HepG2 (cell line): ENCODE results near the gene MYL6B. TPM values are rescaled to one million over a fixed set of nuclear protein-coding genes. Genes with fewer than 3 reads are reported as not detected.

Experiments
- ATAC-seq: fragments of 200-7000 bp; cut with Tn5 transposase; 3 replicates; pipeline ENCODE4 v1.9.1; 2020; ENCODE audit warnings: mild to moderate bottlenecking, moderate library complexity
- BruUV-seq: library from RNA; stranded (reverse); fragments of 400-500 nt; replicated peaks from 2 replicates; lab custom pipeline; 2021; lab: Mats Ljungman, UMichigan
- CTCF ChIA-PET: fragments of 300-600 bp; formaldehyde crosslinking; extraction: SDS; loops from one replicate; lab custom pipeline; 2021; ENCODE audit warnings: low total read pairs, inconsistent platforms, low intra/inter-chr PET ratio; lab: Yijun Ruan, JAX
- POLR2A ChIA-PET: fragments of 350-600 bp; sonication (Branson Sonifier 250); formaldehyde crosslinking; loops from one replicate; lab custom pipeline; 2020; ENCODE audit warnings: antibody characterized with exemption, inconsistent platforms; lab: Yijun Ruan, JAX
- DNase-seq: peaks from one replicate; pipeline ENCODE4 v3.0.0-alpha.2; 2015; ENCODE audit warnings: low spot score
- FAIRE-seq: peaks from 3 replicates; lab custom pipeline; 2011; peaks lifted over from hg19 to GRCh38; lab: Jason Lieb, UNC
- H2AFZ ChIP-seq: one replicate; pipeline ENCODE4 v1.6.1; 2011; ENCODE audit warnings: low read length, inconsistent platforms
- H3K27ac ChIP-seq: fragments of 300-600 bp; 3 replicates; pipeline ENCODE4 v1.8.0; 2011; ENCODE audit warnings: mixed run types, mild to moderate bottlenecking, mixed read lengths, low read length, inconsistent platforms; ENCODE audit not compliant: insufficient read depth; ENCODE audit errors: extremely low read length
- H3K27me3 ChIP-seq, 2 experiments: fragments of 200-600 bp in 1 of 2; 2 replicates in 1 of 2; 3 replicates in 1 of 2; pipeline versions ENCODE4 v1.6.0 to v1.8.0; 2011; ENCODE audit warnings: low read length in 2 of 2, mild to moderate bottlenecking in 2 of 2, moderate library complexity in 2 of 2, inconsistent platforms in 1 of 2; ENCODE audit not compliant: insufficient read depth in 2 of 2, control insufficient read depth in 1 of 2
- H3K36me3 ChIP-seq, 2 experiments: fragments of 200-600 bp in 1 of 2; replicated peaks in 1 of 2; 2 replicates in 1 of 2; 3 replicates in 1 of 2; pipeline versions ENCODE4 v1.5.1 to v1.8.0; 2011; ENCODE audit warnings: low read length in 2 of 2, inconsistent platforms in 1 of 2; ENCODE audit not compliant: insufficient read depth in 2 of 2, control insufficient read depth in 1 of 2
- H3K4me1 ChIP-seq: 2 replicates; pipeline ENCODE4 v1.5.1; 2012; ENCODE audit warnings: low read length, inconsistent platforms; ENCODE audit not compliant: insufficient read depth
- H3K4me2 ChIP-seq: 2 replicates; pipeline ENCODE4 v1.6.0; 2011; ENCODE audit warnings: low read depth, low read length, inconsistent platforms
- H3K4me3 ChIP-seq, 3 experiments: fragments of 200-600 bp in 1 of 3; sonication (generic), shearing (Covaris generic) in 1 of 3; replicated peaks in 1 of 3; 2 replicates each; pipeline ENCODE4 v1.5.1; 2011 to 2016; ENCODE audit warnings: low read length in 3 of 3, inconsistent platforms in 2 of 3, low read depth in 2 of 3, mild to moderate bottlenecking in 2 of 3, control low read depth in 1 of 3, mixed read lengths in 1 of 3; ENCODE audit not compliant: insufficient read depth in 1 of 3
- H3K79me2 ChIP-seq: one replicate; pipeline ENCODE4 v1.6.1; 2011; ENCODE audit warnings: low read length, inconsistent platforms; ENCODE audit not compliant: insufficient read depth
- H3K9ac ChIP-seq: 2 replicates; pipeline ENCODE4 v1.6.0; 2011; ENCODE audit warnings: mild to moderate bottlenecking, low read depth, low read length, inconsistent platforms; ENCODE audit not compliant: insufficient read depth
- H3K9me3 ChIP-seq: 2 replicates; pipeline ENCODE4 v1.5.1; 2012; ENCODE audit warnings: mild to moderate bottlenecking, low read length
- H4K20me1 ChIP-seq: 2 replicates; pipeline ENCODE4 v1.6.0; 2011; ENCODE audit warnings: inconsistent platforms, mild to moderate bottlenecking, low read length, moderate library complexity; ENCODE audit not compliant: insufficient read depth
- KAT7 ChIP-seq: IDR thresholded peaks from 2 replicates; pipeline ENCODE4 v1.6.1; 2018; ENCODE audit warnings: borderline replicate concordance, missing compliant biosample characterization
- PAF1 ChIP-seq: IDR thresholded peaks from 2 replicates; pipeline ENCODE4 v1.6.1; 2016; ENCODE audit warnings: missing genetic modification reagents, missing compliant biosample characterization
- POLR2AphosphoS5 ChIP-seq: IDR thresholded peaks from 2 replicates; pipeline ENCODE4 v1.6.1; 2012; ENCODE audit warnings: low read depth, low read length
- RBFOX2 ChIP-seq: fragments of 200-400 bp; formaldehyde crosslinking; IDR thresholded peaks from 2 replicates; pipeline ENCODE4 v1.6.1; 2017; ENCODE audit warnings: low read depth, mild to moderate bottlenecking, low read length
- ZNF121 ChIP-seq: sonication (generic); formaldehyde crosslinking; IDR thresholded peaks from 2 replicates; pipeline ENCODE4 v1.5.0; 2020; ENCODE audit warnings: mild to moderate bottlenecking, missing genetic modification reagents
- ZNF329 ChIP-seq: sonication (generic); formaldehyde crosslinking; IDR thresholded peaks from 2 replicates; pipeline ENCODE4 v1.9.0; 2021; ENCODE audit warnings: low read depth, mild to moderate bottlenecking, missing genetic modification reagents
- ZNF331 ChIP-seq: sonication (generic); formaldehyde crosslinking; IDR thresholded peaks from 2 replicates; pipeline ENCODE4 v1.4.0; 2020; ENCODE audit warnings: missing genetic modification reagents
- ZNF431 ChIP-seq: sonication (generic); formaldehyde crosslinking; IDR thresholded peaks from 2 replicates; pipeline ENCODE4 v1.9.0; 2022; ENCODE audit warnings: missing genetic modification reagents, low read depth, mild to moderate bottlenecking, borderline replicate concordance
- ZNF780A ChIP-seq: sonication (generic); formaldehyde crosslinking; IDR thresholded peaks from 2 replicates; pipeline ENCODE4 v1.8.0; 2022; ENCODE audit warnings: mild to moderate bottlenecking, missing genetic modification reagents, moderate library complexity
- WGBS: methylation state at CpG from one replicate; pipeline ENCODE4 v1.1.6; 2017; ENCODE audit warnings: low lambda C conversion rate; 5-methylcytosine and 5-hydroxymethylcytosine counted together
- in situ Hi-C: cut with HindIII; loops from 2 replicates; pipeline ENCODE4 v1.10.0; 2017; ENCODE audit warnings: low pct_unique_long_range_greater_than_20kb; ENCODE audit not compliant: extremely low pct_ligation_motif_present
- intact Hi-C: fragments of 100-400 bp; cut with micrococcal nuclease; formaldehyde crosslinking; loops from one replicate; pipeline ENCODE4 v1.10.0; 2022; ENCODE audit not compliant: unreplicated experiment
- polyA plus RNA-seq, 8 experiments: library from polyadenylated mRNA; depleted of rRNA in 3 of 8; stranded (reverse) in 7 of 8; unstranded in 1 of 8; fragments of >200 nt; fragmentation: Illumina TruSeq in 4 of 8; extraction: Trizol in 4 of 8; gene quantifications; 2 replicates each; pipeline versions ENCODE4 v1.2.1 to v1.2.3, GENCODE V29; 2011 to 2016; ENCODE audit warnings: low read depth in 4 of 8, missing spikeins in 1 of 8, mixed read lengths in 1 of 8; ENCODE audit not compliant: insufficient read depth in 1 of 8
- total RNA-seq, 5 experiments: library from RNA; depleted of rRNA; stranded (reverse); fragments of >200 nt; fragmentation: Illumina TruSeq; extraction: Trizol; gene quantifications; 2 replicates each; pipeline ENCODE4 v1.2.3, GENCODE V29; 2016; ENCODE audit warnings: low read depth in 1 of 5
- TF ChIP-seq, protein P1 (sequence below): sonication (generic); formaldehyde crosslinking; IDR thresholded peaks from 2 replicates; pipeline ENCODE4 v1.4.0; 2020; ENCODE audit warnings: missing genetic modification reagents

Gene MYL6B
- total and polyA plus RNA-seq, 2 of the 13 experiments (the other 11 are each of a cell fraction or from before 2014, with no cell fraction given), result 75.7 to 88.7 TPM

- FAIRE-seq (no peak), ATAC-seq (no peak), DNase-seq (no peak)
- no peaks in the 10 kb centered on the region for H3K9me3 ChIP-seq
- ChIA-PET POLR2A (interaction anchor here (1.3 to 6.5 kb wide), 9 partner anchors 13 to 129 kb away, joined by 3 to 279 read pairs (median 15); partner anchors contain the start of genes ERBB3, ESYT1, RAB5B and RPL41), CTCF (no interaction called here)
- no peak overlapping the region for H2AFZ ChIP-seq
- no peaks in the 10 kb centered on the region for H3K27me3 ChIP-seq
- 92% methylated on average over 6 of the region's 6 CpGs for WGBS
- peak overlapping the region in 2 of 3 experiments; percentile 50 to 85; a peak in 2 of 6 replicates for H3K4me3 ChIP-seq
- intact Hi-C loops, result no loop called here
- peaks cover 34% of the 10 kb centered on the region for H3K79me2 ChIP-seq
- H3K4me2 ChIP-seq, result peak overlapping the region; percentile 91
- peaks cover 4% of the 10 kb centered on the region for H4K20me1 ChIP-seq
- H3K36me3 ChIP-seq, result peaks cover 29 to 56% of the 10 kb centered on the region in 2 experiments
- H3K4me1 ChIP-seq, result peaks cover 35% of the 10 kb centered on the region
- H3K9ac ChIP-seq, result peak overlapping the region; percentile 75; the same call in 1 of the 2 replicates
- in situ Hi-C loops, result loop anchor here (5.0 kb wide), 1 partner anchor 56 kb away; no protein-coding TSS in a partner anchor
- no TSS peak for BruUV-seq
- H3K27ac ChIP-seq, result peak overlapping the region; percentile 64
- TF ChIP-seq, protein P1, sequence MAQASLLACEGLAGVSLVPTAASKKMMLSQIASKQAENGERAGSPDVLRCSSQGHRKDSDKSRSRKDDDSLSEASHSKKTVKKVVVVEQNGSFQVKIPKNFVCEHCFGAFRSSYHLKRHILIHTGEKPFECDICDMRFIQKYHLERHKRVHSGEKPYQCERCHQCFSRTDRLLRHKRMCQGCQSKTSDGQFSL (CRISPR knock-in tag), result no peak
- TF ChIP-seq ZNF431 (CRISPR knock-in tag), result no peak
- no peak for TF ChIP-seq ZNF329 (CRISPR knock-in tag)
- TF ChIP-seq ZNF121 (CRISPR knock-in tag), result peak; percentile 70
- TF ChIP-seq RBFOX2, result peak; percentile 65; the same call in 1 of the 2 replicates
- no peak for TF ChIP-seq KAT7
- peak; percentile 91 for TF ChIP-seq PAF1 (CRISPR knock-in tag)
- TF ChIP-seq ZNF331, result no peak
- peak; percentile 56 for TF ChIP-seq POLR2AphosphoS5
- TF ChIP-seq ZNF780A, result no peak
These were observed 49.2 kb upstream of the MYL6B start for GRCh38 chr12:56103066-56103711.
